Gastrocnemius medialis (tissue), 4 donors: ENCODE measurements around the gene RNF224. TPM values are rescaled to one million over a fixed set of nuclear protein-coding genes. Genes with fewer than 3 reads are reported as not detected.

ENCODE experiments used
- ATAC-seq, 2 donors: fragments of 150-250 bp; one replicate each; pipeline ENCODE4 v1.9.1; 2016
- DNase-seq, 2 donors: peaks; one replicate each; pipeline ENCODE4 v3.0.0-alpha.2; 2019
- H3K27ac ChIP-seq, 4 donors: fragments of 200-600 bp; sonication (generic); 1 replicate in 1 of 4; 2 replicates in 3 of 4; pipeline ENCODE4 v1.5.1; 2016 to 2018; ENCODE audit warnings: mild to moderate bottlenecking in 2 of 4, moderate library complexity in 1 of 4
- H3K27me3 ChIP-seq, 3 donors: fragments of 200-600 bp; sonication (generic) in 2 of 3; 1 replicate in 1 of 3; 2 replicates in 2 of 3; pipeline versions ENCODE4 v1.5.1 to v1.6.0; 2016 to 2019; ENCODE audit warnings: mild to moderate bottlenecking in 1 of 3, moderate library complexity in 1 of 3
- H3K36me3 ChIP-seq, 2 donors: fragments of 200-600 bp; sonication (generic) in 1 of 2; one replicate each; pipeline ENCODE4 v1.5.1; 2017 to 2018
- H3K4me1 ChIP-seq, 2 donors: fragments of 200-600 bp; sonication (generic) in 1 of 2; one replicate each; pipeline ENCODE4 v1.5.1; 2016 to 2017; ENCODE audit warnings: mild to moderate bottlenecking in 2 of 2
- H3K4me3 ChIP-seq, 4 donors: fragments of 200-600 bp; sonication (generic) in 3 of 4; 1 replicate in 1 of 4; 2 replicates in 3 of 4; pipeline ENCODE4 v1.5.1; 2016 to 2019; ENCODE audit warnings: mild to moderate bottlenecking in 2 of 4
- H3K9me3 ChIP-seq, 3 donors: fragments of 200-600 bp; sonication (generic) in 2 of 3; 1 replicate in 1 of 3; 2 replicates in 2 of 3; pipeline ENCODE4 v1.5.1; 2016 to 2019
- POLR2A ChIP-seq, 2 donors: fragments of 450-650 bp; IDR thresholded peaks; one replicate each; pipeline ENCODE4 v1.6.1; 2017; ENCODE audit warnings: antibody characterized with exemption in 2 of 2, mild to moderate bottlenecking in 2 of 2, moderate library complexity in 2 of 2
- in situ Hi-C, 4 donors: fragments of 200-750 bp; cut with MboI; loops; one replicate each; pipeline versions ENCODE4 v1.15.0 to v1.8.0; 2017; ENCODE audit warnings: low sequenced_read_pairs in 4 of 4
- intact Hi-C: fragments of 100-400 bp; cut with DNase I; formaldehyde crosslinking; loops from one replicate; pipeline ENCODE4 v1.15.1; 2023; ENCODE audit warnings: low total_unique reads
- total RNA-seq, 4 donors: library from RNA; depleted of rRNA; stranded (reverse); fragments of >200 nt; gene quantifications; one replicate each; pipeline versions ENCODE4 v1.1.0 to v1.2.3, GENCODE V29; 2016
- TF ChIP-seq, protein P1 (sequence below), 5 experiments: fragments of 450-650 bp in 3 of 5; fragments of 200-600 bp in 2 of 5; sonication (generic) in 2 of 5; IDR thresholded peaks in 4 of 5; conservative IDR thresholded peaks in 1 of 5; 1 replicate in 4 of 5; 2 replicates in 1 of 5; pipeline ENCODE4 v1.5.1; 2016 to 2019; ENCODE audit warnings: antibody characterized with exemption in 5 of 5, mild to moderate bottlenecking in 3 of 5, moderate library complexity in 3 of 5

Gene RNF224
- total RNA-seq, 4 donors from 2014 or later: not detected

DNA sequence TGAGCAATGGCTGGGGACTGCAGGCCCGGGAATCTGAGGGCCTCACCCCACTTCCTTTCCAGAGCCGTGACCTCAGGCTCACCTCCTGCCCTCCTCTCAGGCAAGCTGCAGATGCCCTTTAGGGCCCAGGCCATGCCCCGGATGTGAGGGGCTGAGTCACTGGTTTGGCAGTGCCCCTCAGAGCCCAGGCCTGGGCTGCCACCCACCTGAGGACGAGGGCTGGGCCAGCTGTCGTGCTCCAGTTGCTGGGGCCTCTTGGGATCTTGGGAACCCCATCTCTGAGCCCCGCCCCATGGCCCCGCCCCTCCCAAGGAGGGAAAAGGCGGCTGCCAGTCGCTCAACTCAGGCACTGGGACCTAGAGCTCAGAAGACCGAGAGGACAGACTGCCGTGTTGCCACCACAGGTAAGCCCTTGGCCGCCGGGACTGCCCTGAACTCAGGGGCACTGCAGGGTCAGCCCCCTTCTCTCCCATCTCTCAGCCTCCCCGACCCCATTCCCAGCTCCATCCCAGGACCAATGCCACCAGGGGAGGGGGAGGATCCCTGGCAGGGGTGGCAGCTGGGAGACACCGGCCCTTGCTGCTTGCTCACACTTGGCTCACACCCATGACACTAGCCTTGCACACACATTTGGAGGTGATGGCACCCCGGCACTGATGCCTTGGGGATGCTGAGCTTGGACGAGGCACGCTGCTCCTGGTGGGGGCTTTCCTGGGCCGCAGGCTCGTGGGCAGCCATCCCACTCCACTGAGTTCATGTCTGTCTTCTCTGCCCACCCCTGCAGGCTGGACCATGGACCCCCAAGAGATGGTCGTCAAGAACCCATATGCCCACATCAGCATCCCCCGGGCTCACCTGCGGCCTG, 2.2 kb upstream of the RNF224 start, which contains the start of gene CYSRT1:
CYSRT1 (plus strand) TSS at position 345 of the 865 bp plus-strand sequence; CDS start at position 793, 448 bp downstream.
- ATAC-seq (no peak), DNase-seq (no peak)
- peak within 1 kb of the TSS; percentile 87 to 93 (median 90) for H3K27ac ChIP-seq
- H3K36me3 ChIP-seq: no peaks in the 10 kb centered on the region
- in situ Hi-C loops (loop anchor here in 1 of 4 donors (10.0 kb wide), 1 partner anchor 100 kb away; no protein-coding TSS in a partner anchor), intact Hi-C loops (loop anchor here (5.0 kb wide), 1 partner anchor 42 kb away; no protein-coding TSS in a partner anchor)
- peaks cover 20 to 25% (median 24%) of the 10 kb centered on the region in 3 donors for H3K27me3 ChIP-seq
- peak within 1 kb of the TSS; percentile 63 to 94 (median 88) for H3K4me3 ChIP-seq
- H3K4me1 ChIP-seq: peaks cover 8 to 21% of the 10 kb centered on the region in 2 donors
- no peaks in the 10 kb centered on the region for H3K9me3 ChIP-seq
- TF ChIP-seq, protein P1, sequence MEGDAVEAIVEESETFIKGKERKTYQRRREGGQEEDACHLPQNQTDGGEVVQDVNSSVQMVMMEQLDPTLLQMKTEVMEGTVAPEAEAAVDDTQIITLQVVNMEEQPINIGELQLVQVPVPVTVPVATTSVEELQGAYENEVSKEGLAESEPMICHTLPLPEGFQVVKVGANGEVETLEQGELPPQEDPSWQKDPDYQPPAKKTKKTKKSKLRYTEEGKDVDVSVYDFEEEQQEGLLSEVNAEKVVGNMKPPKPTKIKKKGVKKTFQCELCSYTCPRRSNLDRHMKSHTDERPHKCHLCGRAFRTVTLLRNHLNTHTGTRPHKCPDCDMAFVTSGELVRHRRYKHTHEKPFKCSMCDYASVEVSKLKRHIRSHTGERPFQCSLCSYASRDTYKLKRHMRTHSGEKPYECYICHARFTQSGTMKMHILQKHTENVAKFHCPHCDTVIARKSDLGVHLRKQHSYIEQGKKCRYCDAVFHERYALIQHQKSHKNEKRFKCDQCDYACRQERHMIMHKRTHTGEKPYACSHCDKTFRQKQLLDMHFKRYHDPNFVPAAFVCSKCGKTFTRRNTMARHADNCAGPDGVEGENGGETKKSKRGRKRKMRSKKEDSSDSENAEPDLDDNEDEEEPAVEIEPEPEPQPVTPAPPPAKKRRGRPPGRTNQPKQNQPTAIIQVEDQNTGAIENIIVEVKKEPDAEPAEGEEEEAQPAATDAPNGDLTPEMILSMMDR (IDR thresholded peaks at IDR 0.05 in 4 of 5, conservative IDR thresholded peaks at IDR 0.05 in 1 of 5): no peak
- TF ChIP-seq POLR2A (IDR thresholded peaks at IDR 0.05): no peak

- in situ Hi-C loops: loop anchor here in 1 of 4 donors (10.0 kb wide), 1 partner anchor 101 kb away; no protein-coding TSS in a partner anchor
Observed at GRCh38 chr9:137225699-137226331, 1.5 kb upstream of the RNF224 start.

DNA sequence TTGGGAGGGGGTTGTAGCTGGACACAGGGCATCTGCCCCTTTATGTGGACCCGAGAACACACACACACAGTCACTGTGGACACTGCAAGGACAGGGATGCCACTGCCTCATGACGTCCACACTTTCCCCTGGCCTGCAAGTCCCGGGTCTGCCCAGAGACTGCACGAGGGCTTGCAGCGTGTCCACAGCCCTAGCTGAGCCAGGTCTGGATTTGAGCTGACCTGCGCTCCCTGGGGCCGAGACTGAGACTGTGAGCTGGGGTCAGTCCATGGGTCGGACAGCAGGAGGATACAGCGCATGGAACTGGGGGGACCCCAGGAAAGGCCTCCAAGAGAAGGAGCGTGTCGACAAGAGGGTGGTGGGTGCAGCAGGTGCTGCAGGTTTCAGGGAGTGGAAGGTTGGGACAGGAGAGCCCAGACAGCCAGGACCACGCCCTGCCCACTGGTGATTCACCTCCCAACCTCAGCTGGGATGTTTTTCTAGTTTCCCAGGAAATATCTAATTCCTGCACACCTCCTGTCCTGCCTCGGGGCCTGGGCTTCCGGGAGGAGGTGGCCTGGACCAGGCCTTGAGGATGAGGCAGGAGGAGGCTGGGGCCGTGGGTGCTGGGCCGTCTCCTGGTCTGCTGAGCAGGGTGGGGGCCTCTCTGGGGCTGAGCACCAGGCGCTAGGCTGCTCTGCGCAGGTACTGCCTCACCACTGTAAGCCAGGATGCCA, 806 bp upstream of the RNF224 start:
- in situ Hi-C loops: loop anchor here in 1 of 4 donors (10.0 kb wide), 1 partner anchor 102 kb away; no protein-coding TSS in a partner anchor
- H3K27ac ChIP-seq: no peak overlapping the region
- H3K4me1 ChIP-seq: peaks cover 8 to 17% of the 10 kb centered on the region in 2 donors
- H3K9me3 ChIP-seq: no peaks in the 10 kb centered on the region
- intact Hi-C loops: loop anchor here (2.0 kb wide), 1 partner anchor 108 kb away; no protein-coding TSS in a partner anchor
- ATAC-seq (no peak), DNase-seq (no peak)
- TF ChIP-seq, protein P1 (IDR thresholded peaks at IDR 0.05 in 4 of 5, conservative IDR thresholded peaks at IDR 0.05 in 1 of 5): no peak
- H3K27me3 ChIP-seq: peaks cover 28 to 36% (median 31%) of the 10 kb centered on the region in 3 donors
- no peaks in the 10 kb centered on the region for H3K36me3 ChIP-seq
- no peak overlapping the region for H3K4me3 ChIP-seq

More at GRCh38 chr9:137225699-137226331, 1.5 kb upstream of the RNF224 start:
- H3K4me3 ChIP-seq: no peak overlapping the region
- H3K4me1 ChIP-seq: peaks cover 8 to 21% of the 10 kb centered on the region in 2 donors
- ATAC-seq (no peak), DNase-seq (no peak)
- H3K9me3 ChIP-seq: no peaks in the 10 kb centered on the region
- intact Hi-C loops: loop anchor here (2.0 kb wide), 1 partner anchor 107 kb away; no protein-coding TSS in a partner anchor
- no peak overlapping the region for H3K27ac ChIP-seq
- H3K27me3 ChIP-seq: peaks cover 27 to 32% (median 27%) of the 10 kb centered on the region in 3 donors
- TF ChIP-seq, protein P1 (IDR thresholded peaks at IDR 0.05 in 4 of 5, conservative IDR thresholded peaks at IDR 0.05 in 1 of 5): no peak
- no peaks in the 10 kb centered on the region for H3K36me3 ChIP-seq

DNA sequence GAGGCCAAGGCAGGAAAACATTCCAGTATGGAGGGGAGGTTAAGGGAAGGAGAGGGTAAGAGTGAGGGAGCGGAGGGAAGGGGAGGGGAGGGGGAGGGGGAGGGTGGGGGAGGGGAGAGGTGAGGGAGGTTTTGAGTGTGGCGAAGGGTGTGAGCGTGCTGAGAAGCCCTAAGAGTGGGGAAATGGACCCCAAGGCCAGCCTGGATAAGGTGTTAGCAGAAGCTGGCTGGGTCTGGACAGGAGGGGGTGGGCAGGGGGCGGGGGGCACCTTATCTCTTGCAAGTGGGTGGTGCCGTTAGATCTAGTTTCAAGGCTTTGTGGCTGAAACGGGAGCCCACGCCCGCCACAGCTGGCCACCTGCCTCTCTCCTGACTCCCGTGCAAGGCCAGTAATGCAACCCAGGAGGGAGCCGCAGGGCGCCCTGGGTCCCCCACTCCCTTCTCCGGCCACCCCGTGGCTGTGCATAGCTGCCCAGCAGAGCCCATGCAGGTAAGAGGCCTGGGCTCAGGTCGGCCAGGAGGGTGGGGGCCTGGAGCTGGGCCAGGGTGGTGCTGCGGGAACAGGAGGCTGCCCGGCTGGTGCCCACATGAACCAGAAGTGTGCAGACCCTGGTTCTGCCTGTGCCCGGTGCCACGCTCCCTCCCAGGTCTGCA, 677 bp downstream of the RNF224 start:
- Histone ChIP-seq H3K27ac (no peak overlapping the region), H3K27me3 (peaks cover 28 to 37% (median 31%) of the 10 kb centered on the region in 3 donors), H3K4me3 (no peak overlapping the region), H3K9me3 (no peaks in the 10 kb centered on the region), H3K4me1 (peaks cover 7 to 8% of the 10 kb centered on the region in 2 donors), H3K36me3 (no peaks in the 10 kb centered on the region)
- no peak for DNase-seq
- TF ChIP-seq, protein P1 (IDR thresholded peaks at IDR 0.05 in 4 of 5, conservative IDR thresholded peaks at IDR 0.05 in 1 of 5): no peak
- TF ChIP-seq POLR2A (IDR thresholded peaks at IDR 0.05): no peak
- ATAC-seq: no peak
- in situ Hi-C loops: loop anchor here in 1 of 4 donors (10.0 kb wide), 1 partner anchor 103 kb away; no protein-coding TSS in a partner anchor
- intact Hi-C loops: loop anchor here (2.0 kb wide), 1 partner anchor 109 kb away; no protein-coding TSS in a partner anchor
